IMR-90 (cell line): ENCODE data around the gene FHAD1.

Source experiments
- CEBPB ChIP-seq: IDR thresholded peaks from 2 replicates; pipeline ENCODE4 v1.6.1; 2012; ENCODE audit warnings: low read depth, low read length, improper control_type of control experiment
- CTCF ChIP-seq: conservative IDR thresholded peaks from 2 replicates; pipeline ENCODE4 v1.5.1; 2012; ENCODE audit warnings: mild to moderate bottlenecking, low read depth, low read length, improper control_type of control experiment
- RAD21 ChIP-seq: IDR thresholded peaks from 2 replicates; pipeline ENCODE4 v1.6.1; 2012; ENCODE audit warnings: low read length, improper control_type of control experiment

GRCh38 chr1:15326691-15327588 lies 79.9 kb downstream of the FHAD1 start:
- TF ChIP-seq CTCF (no peak), CEBPB (no peak), RAD21 (no peak)
